GM18505 (cell line): ENCODE measurements around the gene NFATC1.

Source experiments
- ATAC-seq: cut with Tn5 transposase; IDR thresholded peaks from one replicate; pipeline ENCODE4 v1.9.1; 2021; ENCODE audit not compliant: unreplicated experiment
- POLR2A ChIP-seq: IDR thresholded peaks from 4 replicates; pipeline ENCODE4 v1.6.1; 2011; ENCODE audit warnings: borderline replicate concordance; ENCODE audit not compliant: insufficient read depth, insufficient read length; ENCODE audit errors: extremely low read depth

The NFATC1 gene

DNA sequence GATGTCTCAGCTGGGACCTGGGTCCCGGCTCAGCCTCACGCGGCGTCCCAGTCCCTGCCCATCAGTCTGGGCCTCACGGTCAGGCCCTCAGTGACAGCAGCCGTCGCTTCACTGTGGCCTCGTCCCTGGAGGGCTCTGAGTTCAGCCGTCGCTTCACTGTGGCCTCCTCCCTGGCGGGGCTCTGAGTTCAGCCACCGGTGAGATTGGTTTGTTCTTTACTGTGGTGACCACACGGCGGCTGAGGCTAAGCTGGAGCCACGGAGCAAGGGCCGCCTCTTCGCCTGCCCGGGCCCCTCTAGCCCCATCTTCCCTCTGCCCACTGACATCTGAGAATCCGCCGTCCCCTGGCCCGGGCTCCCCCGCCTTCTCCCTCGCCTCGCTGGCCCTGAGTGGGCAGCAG is 51.2 kb downstream of the NFATC1 start:
- no peak for ATAC-seq

DNA sequence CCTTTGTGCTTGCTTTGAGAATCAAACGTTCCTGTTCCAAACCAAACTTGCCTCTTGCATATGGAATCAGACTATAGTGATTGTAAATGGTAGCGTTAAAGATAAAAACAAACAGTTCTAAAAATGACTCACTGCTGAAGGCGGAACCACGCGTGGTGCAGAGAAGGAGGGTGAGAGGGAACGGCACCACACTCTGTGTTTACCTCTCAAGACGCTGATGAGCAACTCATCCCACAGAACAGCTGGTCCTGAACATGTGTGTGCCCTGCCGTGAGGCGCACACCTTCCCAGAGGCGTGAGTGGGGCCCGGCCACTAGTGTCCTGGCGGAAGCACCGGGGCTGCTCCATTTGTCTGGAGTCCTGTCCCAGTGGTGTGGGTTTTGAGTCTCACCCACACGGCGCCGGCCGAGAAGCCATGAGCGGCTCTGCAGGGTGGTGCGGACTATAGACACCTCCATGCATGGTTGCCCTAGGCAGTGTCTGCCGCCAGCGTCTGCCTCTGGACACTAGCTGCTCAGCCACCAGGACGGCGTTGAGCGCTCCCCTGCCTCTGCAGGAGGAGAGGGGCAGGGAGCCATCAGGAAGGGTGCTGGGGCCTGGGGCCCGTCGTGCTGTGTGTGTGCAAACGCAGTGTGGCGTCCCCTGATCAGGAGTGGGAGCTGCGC is 52.1 kb downstream of the NFATC1 start:
- TF ChIP-seq POLR2A = no peak

More for the DNA sequence above, 51.2 kb downstream of the NFATC1 start:
- TF ChIP-seq POLR2A = no peak

GRCh38 chr18:79448621-79449020 is 52.9 kb downstream of the NFATC1 start:
- TF ChIP-seq POLR2A = no peak
- no peak for ATAC-seq

More for the DNA sequence above, 52.1 kb downstream of the NFATC1 start:
- no peak for ATAC-seq

GRCh38 chr18:79449551-79450288 is 54.0 kb downstream of the NFATC1 start:
- no peak for ATAC-seq
- no peak for TF ChIP-seq POLR2A

DNA sequence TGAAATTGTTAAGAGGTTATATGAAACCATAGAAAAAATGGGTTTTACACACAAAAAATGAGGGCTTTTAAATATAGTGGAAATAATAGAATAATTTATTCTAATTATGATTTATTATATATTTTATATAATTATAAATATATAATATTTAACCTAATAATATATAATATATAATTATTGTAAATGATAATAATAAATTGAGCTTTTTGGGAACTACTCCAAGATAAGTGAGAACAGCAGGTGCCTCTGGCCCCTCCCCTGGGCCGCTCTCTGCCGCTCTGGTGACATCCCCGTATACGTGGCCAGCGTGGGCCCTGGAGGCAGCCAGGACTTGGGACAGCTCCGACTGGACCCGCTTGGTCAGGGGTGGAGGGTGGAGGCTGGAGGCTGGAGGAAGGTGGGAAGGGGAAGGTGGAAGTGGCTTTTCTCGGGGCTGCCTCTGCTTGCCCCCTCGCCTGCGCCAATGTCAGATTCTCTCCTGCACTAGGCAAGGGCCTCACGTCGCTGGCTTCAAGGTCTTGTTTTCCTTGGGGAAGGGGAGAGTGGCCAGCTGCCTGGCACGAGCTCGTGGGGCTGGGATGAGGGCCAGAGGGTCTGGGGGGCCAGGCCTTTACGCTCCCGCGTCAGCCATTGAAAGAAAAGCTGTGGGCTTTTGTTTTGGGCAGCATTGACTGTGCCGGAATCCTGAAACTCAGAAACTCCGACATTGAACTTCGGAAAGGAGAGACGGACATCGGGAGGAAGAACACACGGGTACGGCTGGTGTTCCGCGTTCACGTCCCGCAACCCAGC is 54.8 kb downstream of the NFATC1 start:
- no peak for ATAC-seq
- no peak for TF ChIP-seq POLR2A

DNA sequence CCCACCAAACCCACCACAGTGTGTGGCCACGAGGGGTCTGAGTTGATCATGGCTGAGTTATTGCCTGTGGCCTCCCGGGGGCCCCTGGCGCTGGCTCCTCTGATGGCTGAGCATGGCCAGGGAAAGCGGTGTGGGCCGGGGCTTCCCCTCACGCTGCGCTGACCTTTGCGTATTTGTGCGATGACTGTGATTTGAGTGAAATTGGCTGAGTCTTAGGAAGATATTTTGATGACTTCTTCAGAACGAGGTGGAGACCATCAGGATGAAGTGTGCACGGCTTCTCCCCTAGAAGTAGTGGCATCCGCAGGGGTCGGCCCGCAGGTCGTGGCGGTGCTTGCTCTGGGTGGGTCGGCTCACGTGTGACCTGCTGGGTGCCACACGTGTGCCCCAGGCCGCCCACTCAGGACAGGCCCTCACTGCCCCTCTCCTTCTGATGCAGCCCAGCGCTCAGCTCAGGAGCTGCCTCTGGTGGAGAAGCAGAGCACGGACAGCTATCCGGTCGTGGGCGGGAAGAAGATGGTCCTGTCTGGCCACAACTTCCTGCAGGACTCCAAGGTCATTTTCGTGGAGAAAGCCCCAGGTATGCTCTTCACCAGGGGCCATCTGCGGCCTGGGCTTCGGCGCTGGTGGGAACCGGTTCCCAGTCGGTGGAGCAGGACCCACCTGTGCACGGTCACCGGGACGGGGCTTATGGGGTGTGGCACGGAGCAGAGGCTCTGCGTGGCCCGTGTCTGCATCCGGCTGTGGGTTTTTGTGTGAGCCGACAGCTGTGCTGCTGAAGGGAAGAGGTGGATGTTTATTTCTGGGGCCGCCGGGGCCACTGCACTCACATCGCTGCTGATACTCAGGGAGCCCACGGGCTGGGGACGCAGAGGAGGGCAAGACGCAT is 55.8 kb downstream of the NFATC1 start:
- ATAC-seq = no peak
- no peak for TF ChIP-seq POLR2A

GRCh38 chr18:79452190-79452990 is 56.7 kb downstream of the NFATC1 start:
- no peak for TF ChIP-seq POLR2A
- no peak for ATAC-seq

- no peak for ATAC-seq
- no peak for TF ChIP-seq POLR2A
These were observed 57.4 kb downstream of the NFATC1 start for GRCh38 chr18:79452991-79453645.

DNA sequence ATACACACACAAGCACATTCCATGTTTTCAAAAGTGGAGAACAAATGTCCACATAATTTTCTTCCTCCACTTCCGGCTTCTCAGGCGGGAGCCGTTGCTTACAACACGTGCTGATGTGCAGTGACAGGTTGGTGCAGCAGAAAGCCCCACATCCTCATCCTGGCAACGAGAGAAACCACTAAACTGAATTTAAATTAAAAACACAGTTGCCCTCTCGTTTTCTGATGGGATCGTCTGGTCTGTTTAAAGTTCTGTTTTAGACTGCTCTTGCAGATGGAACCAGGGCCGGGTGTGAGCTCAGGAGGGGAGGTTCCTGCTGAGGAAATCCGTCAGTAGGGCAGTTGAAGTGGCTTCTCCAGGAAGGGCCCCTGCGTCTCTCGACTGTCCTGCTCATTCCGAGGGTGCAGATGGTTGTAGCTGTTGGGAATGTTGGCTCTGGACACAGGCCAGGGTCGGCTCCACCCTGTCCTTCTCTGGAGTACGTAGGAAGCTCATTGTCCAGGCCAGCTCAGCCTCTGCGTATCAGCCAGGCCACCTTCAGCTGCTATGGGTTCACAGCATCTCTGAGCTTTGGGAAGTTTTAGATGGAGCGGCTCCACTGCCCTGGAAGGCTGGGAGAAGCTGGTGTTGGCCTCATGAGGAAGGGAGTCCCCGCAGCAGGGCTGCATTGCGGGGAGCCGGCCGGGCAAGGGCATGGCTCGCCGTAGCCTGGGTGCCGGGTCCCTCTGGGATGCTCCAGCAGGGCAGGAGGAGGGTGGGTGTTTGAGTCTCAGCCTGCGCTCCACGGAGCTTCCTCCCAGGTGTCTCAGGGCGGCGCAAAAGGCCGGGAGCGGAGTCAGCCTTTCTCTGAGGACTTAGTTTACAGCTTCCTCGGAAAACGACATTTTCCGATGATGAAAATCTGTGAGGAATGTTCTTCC is 58.3 kb downstream of the NFATC1 start:
- TF ChIP-seq POLR2A = no peak
- ATAC-seq = no peak

- TF ChIP-seq POLR2A = no peak
- ATAC-seq = no peak
These were observed 59.5 kb downstream of the NFATC1 start for GRCh38 chr18:79455261-79455660.

- no peak for ATAC-seq
- TF ChIP-seq POLR2A = no peak
These were observed 60.6 kb downstream of the NFATC1 start for GRCh38 chr18:79456105-79456980.
